AG04449 (cell line): Measurements from ENCODE around the gene IFNGR1.

Experiments
- CTCF ChIA-PET: fragments of 350-600 bp; formaldehyde crosslinking; extraction: SDS; loops from one replicate; lab custom pipeline; 2021; ENCODE audit warnings: antibody characterized with exemption; lab: Yijun Ruan, JAX
- POLR2A ChIA-PET: fragments of 400-600, 350-600 bp; formaldehyde crosslinking; extraction: SDS; loops from one replicate; lab custom pipeline; 2020; ENCODE audit warnings: antibody characterized with exemption, inconsistent platforms; lab: Yijun Ruan, JAX
- DNase-seq: peaks from one replicate; pipeline ENCODE4 v3.0.0-alpha.2; 2010; ENCODE audit warnings: low read depth, low spot score
- H3K4me3 ChIP-seq: 2 replicates; pipeline ENCODE4 v1.5.1; 2011; ENCODE audit warnings: low read depth, mild to moderate bottlenecking, control low read depth, low read length
- TF ChIP-seq, protein P1 (sequence below): IDR thresholded peaks from one replicate; pipeline ENCODE4 v1.5.1; 2011; ENCODE audit warnings: mild to moderate bottlenecking, moderate library complexity, low read length, control low read depth, inconsistent platforms; ENCODE audit not compliant: insufficient read depth; ENCODE audit errors: missing control alignments

IFNGR1 gene

GRCh38 chr6:137190583-137191094, 28.5 kb downstream of the IFNGR1 start:
- no peak for DNase-seq
- TF ChIP-seq, protein P1, sequence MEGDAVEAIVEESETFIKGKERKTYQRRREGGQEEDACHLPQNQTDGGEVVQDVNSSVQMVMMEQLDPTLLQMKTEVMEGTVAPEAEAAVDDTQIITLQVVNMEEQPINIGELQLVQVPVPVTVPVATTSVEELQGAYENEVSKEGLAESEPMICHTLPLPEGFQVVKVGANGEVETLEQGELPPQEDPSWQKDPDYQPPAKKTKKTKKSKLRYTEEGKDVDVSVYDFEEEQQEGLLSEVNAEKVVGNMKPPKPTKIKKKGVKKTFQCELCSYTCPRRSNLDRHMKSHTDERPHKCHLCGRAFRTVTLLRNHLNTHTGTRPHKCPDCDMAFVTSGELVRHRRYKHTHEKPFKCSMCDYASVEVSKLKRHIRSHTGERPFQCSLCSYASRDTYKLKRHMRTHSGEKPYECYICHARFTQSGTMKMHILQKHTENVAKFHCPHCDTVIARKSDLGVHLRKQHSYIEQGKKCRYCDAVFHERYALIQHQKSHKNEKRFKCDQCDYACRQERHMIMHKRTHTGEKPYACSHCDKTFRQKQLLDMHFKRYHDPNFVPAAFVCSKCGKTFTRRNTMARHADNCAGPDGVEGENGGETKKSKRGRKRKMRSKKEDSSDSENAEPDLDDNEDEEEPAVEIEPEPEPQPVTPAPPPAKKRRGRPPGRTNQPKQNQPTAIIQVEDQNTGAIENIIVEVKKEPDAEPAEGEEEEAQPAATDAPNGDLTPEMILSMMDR, result no peak
- H3K4me3 ChIP-seq, result no peak overlapping the region
- ChIA-PET POLR2A (no interaction called here), CTCF (no interaction called here)

DNA sequence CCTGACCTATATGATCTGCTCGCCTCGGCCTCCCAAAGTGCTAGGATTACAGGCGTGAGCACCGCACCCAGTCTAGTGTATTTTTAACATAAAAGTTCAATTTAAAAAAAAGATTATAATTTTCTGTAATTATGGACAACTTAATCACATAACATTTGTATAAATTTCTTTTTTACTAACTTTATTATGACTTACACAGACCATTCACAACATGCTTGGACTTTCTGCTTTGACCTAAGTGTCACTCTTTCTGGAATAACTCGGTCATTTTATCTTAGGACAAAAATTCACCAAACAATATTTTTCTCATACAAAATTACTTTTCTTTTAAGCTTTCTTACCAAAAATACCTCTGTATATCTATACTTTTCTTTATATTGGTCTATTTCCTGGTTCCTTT, 30.3 kb downstream of the IFNGR1 start:
- ChIA-PET CTCF (no interaction called here), POLR2A (no interaction called here)
- no peak for DNase-seq
- TF ChIP-seq, protein P1, result no peak
- no peak overlapping the region for H3K4me3 ChIP-seq

DNA sequence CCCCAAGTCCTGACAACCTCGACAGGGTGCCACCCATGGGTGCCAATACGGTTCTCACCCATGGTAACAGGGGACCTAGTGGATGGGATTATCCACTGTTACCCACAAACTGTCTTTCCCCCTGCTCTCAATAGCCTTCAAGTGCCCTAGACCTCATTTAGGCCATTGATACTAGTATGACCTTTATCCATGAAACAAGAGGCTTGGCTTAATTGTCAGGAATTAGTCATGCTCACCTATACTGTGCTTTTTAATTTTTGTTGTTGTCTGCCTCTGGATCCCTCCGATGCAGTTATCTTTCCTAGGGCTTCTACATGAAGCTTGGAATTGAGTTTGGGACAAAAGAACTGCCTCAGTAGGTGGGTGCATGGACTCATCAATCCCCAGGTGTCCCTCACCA, 33.9 kb downstream of the IFNGR1 start:
- H3K4me3 ChIP-seq, result no peak overlapping the region
- CTCF ChIA-PET, result no interaction called here
- TF ChIP-seq, protein P1, result no peak
- no peak for DNase-seq
- POLR2A ChIA-PET, result no interaction called here

DNA sequence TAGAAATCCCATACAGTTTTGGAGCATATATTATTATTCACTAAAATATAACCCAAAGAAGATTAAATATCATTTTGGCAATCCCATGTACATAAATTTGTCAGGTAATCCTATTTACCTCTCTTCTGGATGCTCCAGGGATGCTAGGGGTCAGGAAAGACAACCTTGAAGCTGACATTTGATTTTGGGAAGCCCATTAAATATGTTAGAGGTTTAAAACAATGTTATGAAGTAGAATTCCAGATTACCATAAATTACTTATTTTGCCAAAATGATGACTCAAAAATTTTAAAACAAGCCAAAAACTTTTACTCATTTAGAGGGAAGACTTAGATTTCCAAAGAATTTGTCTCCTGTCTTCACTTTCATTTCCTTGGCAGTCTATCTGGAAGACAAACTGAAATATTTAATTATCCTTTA, 36.5 kb downstream of the IFNGR1 start:
- H3K4me3 ChIP-seq, result no peak overlapping the region
- TF ChIP-seq, protein P1, result no peak
- ChIA-PET POLR2A (no interaction called here), CTCF (no interaction called here)
- DNase-seq, result no peak

GRCh38 chr6:137181891-137182653, 37.1 kb downstream of the IFNGR1 start:
- no peak for DNase-seq
- H3K4me3 ChIP-seq, result no peak overlapping the region
- TF ChIP-seq, protein P1, result no peak
- CTCF ChIA-PET, result no interaction called here
- POLR2A ChIA-PET, result no interaction called here

DNA sequence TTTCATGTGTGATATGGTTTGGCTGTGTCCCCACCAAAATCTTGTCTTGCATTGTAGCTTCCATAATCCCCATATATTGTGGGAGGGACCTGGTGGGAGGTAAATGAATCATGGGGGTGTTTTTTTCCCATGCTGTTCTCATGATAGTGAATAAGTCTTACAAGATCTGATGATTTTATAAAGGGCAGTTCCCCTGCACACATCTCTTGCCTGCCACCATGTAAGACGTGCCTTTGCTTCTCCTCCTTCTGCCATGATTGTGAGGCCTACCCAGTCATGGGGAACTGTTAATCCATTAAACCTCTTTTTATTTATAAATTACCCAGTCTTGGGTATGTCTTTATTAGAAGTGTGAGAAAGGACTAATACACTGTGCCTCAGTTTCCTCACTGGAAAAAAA, 41.6 kb downstream of the IFNGR1 start:
- no peak for DNase-seq
- ChIA-PET POLR2A (no interaction called here), CTCF (interaction anchor here (2.6 kb wide), 1 partner anchor 11 kb away, joined by 7 read pairs; no protein-coding TSS in a partner anchor)
- TF ChIP-seq, protein P1, result no peak
- no peak overlapping the region for H3K4me3 ChIP-seq
